Astrocyte of the spinal cord (primary cell): ENCODE data around the gene ST6GALNAC1.

Experiments
- DNase-seq: peaks from one replicate; pipeline ENCODE4 v3.0.0; 2011; ENCODE audit warnings: low read depth, low spot score
- H3K4me3 ChIP-seq: 2 replicates; pipeline ENCODE4 v1.5.1; 2011; ENCODE audit warnings: low read depth, mild to moderate bottlenecking, low read length, moderate library complexity
- CTCF ChIP-seq: IDR thresholded peaks from 2 replicates; pipeline ENCODE4 v1.5.1; 2012; ENCODE audit warnings: low read depth, mild to moderate bottlenecking, low read length, inconsistent platforms
- in situ Hi-C: cut with HindIII; loops from 2 replicates; pipeline ENCODE4 v1.10.0; 2017; ENCODE audit warnings: low sequenced_read_pairs

ST6GALNAC1 gene

GRCh38 chr17:76646712-76647111 is 3.2 kb upstream of the ST6GALNAC1 start:
- no peak overlapping the region for H3K4me3 ChIP-seq
- TF ChIP-seq CTCF: no peak
- DNase-seq: no peak
- in situ Hi-C loops: no loop called here

GRCh38 chr17:76645481-76645880 is 1.9 kb upstream of the ST6GALNAC1 start:
- in situ Hi-C loops: no loop called here
- TF ChIP-seq CTCF: no peak
- H3K4me3 ChIP-seq: no peak overlapping the region
- DNase-seq: no peak

- no peak overlapping the region for H3K4me3 ChIP-seq
- in situ Hi-C loops: no loop called here
- no peak for TF ChIP-seq CTCF
- DNase-seq: no peak
Measured at GRCh38 chr17:76644995-76645394, 1.4 kb upstream of the ST6GALNAC1 start.

- DNase-seq: no peak
- H3K4me3 ChIP-seq: no peak overlapping the region
- in situ Hi-C loops: no loop called here
- TF ChIP-seq CTCF: no peak
Measured at GRCh38 chr17:76642994-76643393, 563 bp downstream of the ST6GALNAC1 start.

- no peak for TF ChIP-seq CTCF
- in situ Hi-C loops: no loop called here
- no peak overlapping the region for H3K4me3 ChIP-seq
- no peak for DNase-seq
Measured at GRCh38 chr17:76642032-76642561, 1.5 kb downstream of the ST6GALNAC1 start.

- H3K4me3 ChIP-seq: no peak overlapping the region
- no peak for TF ChIP-seq CTCF
- in situ Hi-C loops: no loop called here
- no peak for DNase-seq
Measured at GRCh38 chr17:76641501-76641900, 2.1 kb downstream of the ST6GALNAC1 start.
